HepG2 (cell line): ENCODE results near the gene SLC4A2. TPM values are rescaled to one million over a fixed set of nuclear protein-coding genes. Genes with fewer than 3 reads are reported as not detected.

Experiments
- CTCF ChIP-seq: sonication (generic); formaldehyde crosslinking; IDR thresholded peaks from 2 replicates; pipeline ENCODE4 v1.5.0; 2020; ENCODE audit warnings: mild to moderate bottlenecking, missing genetic modification reagents, moderate library complexity
- HIC2 ChIP-seq: sonication (generic); formaldehyde crosslinking; IDR thresholded peaks from 2 replicates; pipeline ENCODE4 v1.9.0; 2022; ENCODE audit warnings: low read depth, missing genetic modification reagents
- IKZF4 ChIP-seq: sonication (generic); formaldehyde crosslinking; IDR thresholded peaks from 2 replicates; pipeline ENCODE4 v1.5.1; 2020; ENCODE audit warnings: borderline replicate concordance, mild to moderate bottlenecking, low read depth, missing genetic modification reagents; ENCODE audit errors: not compliant biosample characterization
- KAT7 ChIP-seq: IDR thresholded peaks from 2 replicates; pipeline ENCODE4 v1.6.1; 2018; ENCODE audit warnings: borderline replicate concordance, missing compliant biosample characterization
- MTA1 ChIP-seq: sonication (generic); formaldehyde crosslinking; IDR thresholded peaks from 2 replicates; pipeline ENCODE4 v1.4.0; 2020; ENCODE audit warnings: missing genetic modification reagents, mild to moderate bottlenecking, borderline replicate concordance
- NFKB2 ChIP-seq: sonication (generic); formaldehyde crosslinking; IDR thresholded peaks from 2 replicates; pipeline ENCODE4 v1.4.0; 2020; ENCODE audit warnings: missing genetic modification reagents, borderline replicate concordance
- PHF21A ChIP-seq: sonication (generic); formaldehyde crosslinking; IDR thresholded peaks from 2 replicates; pipeline ENCODE4 v1.5.0; 2020; ENCODE audit warnings: mild to moderate bottlenecking, missing genetic modification reagents
- SIX1 ChIP-seq: sonication (generic); formaldehyde crosslinking; IDR thresholded peaks from 2 replicates; pipeline ENCODE4 v1.4.0; 2020; ENCODE audit warnings: missing genetic modification reagents, borderline replicate concordance
- SP5 ChIP-seq: IDR thresholded peaks from 2 replicates; pipeline ENCODE4 v1.6.1; 2016; ENCODE audit warnings: low read depth, borderline replicate concordance
- SPEN ChIP-seq: sonication (generic); formaldehyde crosslinking; IDR thresholded peaks from 2 replicates; pipeline ENCODE4 v1.5.1; 2020; ENCODE audit warnings: low read depth, mild to moderate bottlenecking, missing genetic modification reagents
- ZBTB7A ChIP-seq: sonication (generic); formaldehyde crosslinking; IDR thresholded peaks from 2 replicates; pipeline ENCODE4 v1.8.0; 2022; ENCODE audit warnings: mild to moderate bottlenecking, missing genetic modification reagents
- ZNF563 ChIP-seq: sonication (generic); formaldehyde crosslinking; IDR thresholded peaks from 2 replicates; pipeline ENCODE4 v1.8.0; 2022; ENCODE audit warnings: mild to moderate bottlenecking, moderate library complexity, missing genetic modification reagents
- polyA plus RNA-seq, 8 experiments: library from polyadenylated mRNA; depleted of rRNA in 3 of 8; stranded (reverse) in 7 of 8; unstranded in 1 of 8; fragments of >200 nt; fragmentation: Illumina TruSeq in 4 of 8; extraction: Trizol in 4 of 8; gene quantifications; 2 replicates each; pipeline versions ENCODE4 v1.2.1 to v1.2.3, GENCODE V29; 2011 to 2016; ENCODE audit warnings: low read depth in 4 of 8, missing spikeins in 1 of 8, mixed read lengths in 1 of 8; ENCODE audit not compliant: insufficient read depth in 1 of 8
- total RNA-seq, 5 experiments: library from RNA; depleted of rRNA; stranded (reverse); fragments of >200 nt; fragmentation: Illumina TruSeq; extraction: Trizol; gene quantifications; 2 replicates each; pipeline ENCODE4 v1.2.3, GENCODE V29; 2016; ENCODE audit warnings: low read depth in 1 of 5
- TF ChIP-seq, protein P1 (sequence below): sonication (generic); formaldehyde crosslinking; IDR thresholded peaks from 2 replicates; pipeline ENCODE4 v1.5.0; 2020; ENCODE audit warnings: missing genetic modification reagents, mild to moderate bottlenecking, borderline replicate concordance
- TF ChIP-seq, protein P2 (sequence below): sonication (generic); formaldehyde crosslinking; IDR thresholded peaks from 2 replicates; pipeline ENCODE4 v1.8.1; 2022; ENCODE audit warnings: low read depth, mild to moderate bottlenecking, missing genetic modification reagents
- TF ChIP-seq, protein P3 (sequence below): sonication (generic); formaldehyde crosslinking; IDR thresholded peaks from 2 replicates; pipeline ENCODE4 v1.9.0; 2022; ENCODE audit warnings: missing genetic modification reagents, mild to moderate bottlenecking, borderline replicate concordance
- TF ChIP-seq, protein P4 (sequence below): sonication (generic); formaldehyde crosslinking; IDR thresholded peaks from 2 replicates; pipeline ENCODE4 v1.8.0; 2023; ENCODE audit warnings: mild to moderate bottlenecking, missing genetic modification reagents

SLC4A2 gene
- total and polyA plus RNA-seq, 2 of the 13 experiments (the other 11 are each of a cell fraction or from before 2014, with no cell fraction given): 51.9 to 73.4 TPM

GRCh38 chr7:151087245-151088018 is 28.0 kb downstream of the SLC4A2 start (continued):
- TF ChIP-seq NFKB2 (CRISPR knock-in tag): peak; percentile 17; the same call in 1 of the 2 replicates
- TF ChIP-seq, protein P1, sequence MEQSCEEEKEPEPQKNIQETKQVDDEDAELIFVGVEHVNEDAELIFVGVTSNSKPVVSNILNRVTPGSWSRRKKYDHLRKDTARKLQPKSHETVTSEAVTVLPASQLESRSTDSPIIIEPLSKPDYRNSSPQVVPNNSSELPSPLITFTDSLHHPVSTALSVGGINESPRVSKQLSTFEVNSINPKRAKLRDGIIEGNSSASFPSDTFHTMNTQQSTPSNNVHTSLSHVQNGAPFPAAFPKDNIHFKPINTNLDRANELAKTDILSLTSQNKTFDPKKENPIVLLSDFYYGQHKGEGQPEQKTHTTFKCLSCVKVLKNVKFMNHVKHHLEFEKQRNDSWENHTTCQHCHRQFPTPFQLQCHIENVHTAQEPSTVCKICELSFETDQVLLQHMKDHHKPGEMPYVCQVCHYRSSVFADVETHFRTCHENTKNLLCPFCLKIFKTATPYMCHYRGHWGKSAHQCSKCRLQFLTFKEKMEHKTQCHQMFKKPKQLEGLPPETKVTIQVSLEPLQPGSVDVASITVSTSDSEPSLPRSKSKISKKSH (CRISPR knock-in tag): peak; percentile 67; the same call in 1 of the 2 replicates
- peak; percentile 86 for TF ChIP-seq KAT7 (CRISPR knock-in tag)
- peak; percentile 52 for TF ChIP-seq IKZF4 (CRISPR knock-in tag)
- TF ChIP-seq SPEN (CRISPR knock-in tag): peak; percentile 32; the same call in 1 of the 2 replicates
- TF ChIP-seq ZNF563 (CRISPR knock-in tag): peak; percentile 30; the same call in 1 of the 2 replicates
- no peak for TF ChIP-seq SIX1
- 0 out of 2 replicates have a peak, but pooled peaks have one; percentile 28 for TF ChIP-seq MTA1
- peak; percentile 26; the same call in 1 of the 2 replicates for TF ChIP-seq ZBTB7A (CRISPR knock-in tag)
- TF ChIP-seq, protein P2, sequence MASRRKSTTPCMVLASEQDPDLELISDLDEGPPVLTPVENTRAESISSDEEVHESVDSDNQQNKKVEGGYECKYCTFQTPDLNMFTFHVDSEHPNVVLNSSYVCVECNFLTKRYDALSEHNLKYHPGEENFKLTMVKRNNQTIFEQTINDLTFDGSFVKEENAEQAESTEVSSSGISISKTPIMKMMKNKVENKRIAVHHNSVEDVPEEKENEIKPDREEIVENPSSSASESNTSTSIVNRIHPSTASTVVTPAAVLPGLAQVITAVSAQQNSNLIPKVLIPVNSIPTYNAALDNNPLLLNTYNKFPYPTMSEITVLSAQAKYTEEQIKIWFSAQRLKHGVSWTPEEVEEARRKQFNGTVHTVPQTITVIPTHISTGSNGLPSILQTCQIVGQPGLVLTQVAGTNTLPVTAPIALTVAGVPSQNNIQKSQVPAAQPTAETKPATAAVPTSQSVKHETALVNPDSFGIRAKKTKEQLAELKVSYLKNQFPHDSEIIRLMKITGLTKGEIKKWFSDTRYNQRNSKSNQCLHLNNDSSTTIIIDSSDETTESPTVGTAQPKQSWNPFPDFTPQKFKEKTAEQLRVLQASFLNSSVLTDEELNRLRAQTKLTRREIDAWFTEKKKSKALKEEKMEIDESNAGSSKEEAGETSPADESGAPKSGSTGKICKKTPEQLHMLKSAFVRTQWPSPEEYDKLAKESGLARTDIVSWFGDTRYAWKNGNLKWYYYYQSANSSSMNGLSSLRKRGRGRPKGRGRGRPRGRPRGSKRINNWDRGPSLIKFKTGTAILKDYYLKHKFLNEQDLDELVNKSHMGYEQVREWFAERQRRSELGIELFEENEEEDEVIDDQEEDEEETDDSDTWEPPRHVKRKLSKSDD (CRISPR knock-in tag): 0 out of 2 replicates have a peak, but pooled peaks have one; percentile 42
- TF ChIP-seq, protein P3, sequence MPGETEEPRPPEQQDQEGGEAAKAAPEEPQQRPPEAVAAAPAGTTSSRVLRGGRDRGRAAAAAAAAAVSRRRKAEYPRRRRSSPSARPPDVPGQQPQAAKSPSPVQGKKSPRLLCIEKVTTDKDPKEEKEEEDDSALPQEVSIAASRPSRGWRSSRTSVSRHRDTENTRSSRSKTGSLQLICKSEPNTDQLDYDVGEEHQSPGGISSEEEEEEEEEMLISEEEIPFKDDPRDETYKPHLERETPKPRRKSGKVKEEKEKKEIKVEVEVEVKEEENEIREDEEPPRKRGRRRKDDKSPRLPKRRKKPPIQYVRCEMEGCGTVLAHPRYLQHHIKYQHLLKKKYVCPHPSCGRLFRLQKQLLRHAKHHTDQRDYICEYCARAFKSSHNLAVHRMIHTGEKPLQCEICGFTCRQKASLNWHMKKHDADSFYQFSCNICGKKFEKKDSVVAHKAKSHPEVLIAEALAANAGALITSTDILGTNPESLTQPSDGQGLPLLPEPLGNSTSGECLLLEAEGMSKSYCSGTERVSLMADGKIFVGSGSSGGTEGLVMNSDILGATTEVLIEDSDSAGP: peak; percentile 31; the same call in 1 of the 2 replicates
- TF ChIP-seq SP5: peak; percentile 16; the same call in 1 of the 2 replicates
- peak; percentile 99 for TF ChIP-seq HIC2
- peak; percentile 50 for TF ChIP-seq CTCF
- TF ChIP-seq, protein P4, sequence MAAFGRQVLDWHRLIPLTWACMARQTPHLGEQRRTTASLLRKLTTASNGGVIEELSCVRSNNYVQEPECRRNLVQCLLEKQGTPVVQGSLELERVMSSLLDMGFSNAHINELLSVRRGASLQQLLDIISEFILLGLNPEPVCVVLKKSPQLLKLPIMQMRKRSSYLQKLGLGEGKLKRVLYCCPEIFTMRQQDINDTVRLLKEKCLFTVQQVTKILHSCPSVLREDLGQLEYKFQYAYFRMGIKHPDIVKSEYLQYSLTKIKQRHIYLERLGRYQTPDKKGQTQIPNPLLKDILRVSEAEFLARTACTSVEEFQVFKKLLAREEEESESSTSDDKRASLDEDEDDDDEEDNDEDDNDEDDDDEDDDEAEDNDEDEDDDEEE (CRISPR knock-in tag): peak; percentile 79
- peak; percentile 45 for TF ChIP-seq PHF21A
